Spleen (tissue), 11 donors: ENCODE data around the gene LSG1. TPM values are rescaled to one million over a fixed set of nuclear protein-coding genes. Genes with fewer than 3 reads are reported as not detected.
A peak's percentile ranks its signal among the peaks of the same experiment; 100 is the strongest.

ENCODE experiments used
- DNase-seq: peaks from one replicate; pipeline ENCODE4 v3.0.0-alpha.2; 2020
- H3K27ac ChIP-seq, 8 donors: fragments of 200-600 bp; sonication (generic) in 7 of 8; 1 replicate in 4 of 8; 2 replicates in 4 of 8; pipeline versions ENCODE4 v1.5.0 to v1.8.0; 2016 to 2021; ENCODE audit warnings: inconsistent platforms in 4 of 8, mild to moderate bottlenecking in 4 of 8, moderate library complexity in 1 of 8
- H3K27me3 ChIP-seq, 7 donors: fragments of 200-600 bp; sonication (generic) in 6 of 7; replicated peaks in 1 of 7; 1 replicate in 4 of 7; 2 replicates in 3 of 7; pipeline versions ENCODE4 v1.5.0 to v1.8.0; 2016 to 2021; ENCODE audit warnings: inconsistent platforms in 3 of 7, mild to moderate bottlenecking in 1 of 7
- H3K36me3 ChIP-seq, 6 donors: fragments of 200-600 bp; sonication (generic) in 5 of 6; 1 replicate in 4 of 6; 2 replicates in 2 of 6; pipeline versions ENCODE4 v1.5.0 to v1.8.0; 2016 to 2021; ENCODE audit warnings: inconsistent platforms in 2 of 6
- H3K4me1 ChIP-seq, 6 donors: fragments of 200-600 bp; sonication (generic) in 5 of 6; 1 replicate in 3 of 6; 2 replicates in 3 of 6; pipeline versions ENCODE4 v1.5.0 to v1.8.0; 2016 to 2021; ENCODE audit warnings: inconsistent platforms in 3 of 6
- H3K4me3 ChIP-seq, 8 donors: fragments of 200-600 bp; sonication (generic) in 7 of 8; 1 replicate in 4 of 8; 2 replicates in 4 of 8; pipeline versions ENCODE4 v1.5.0 to v1.8.0; 2016 to 2021; ENCODE audit warnings: inconsistent platforms in 4 of 8, mild to moderate bottlenecking in 4 of 8, moderate library complexity in 2 of 8
- H3K9me3 ChIP-seq, 8 donors: fragments of 200-600 bp; sonication (generic) in 7 of 8; 1 replicate in 4 of 8; 2 replicates in 4 of 8; pipeline versions ENCODE4 v1.5.0 to v1.8.0; 2016 to 2021; ENCODE audit warnings: inconsistent platforms in 4 of 8
- CTCF ChIP-seq, 11 experiments: fragments of 200-600 bp in 7 of 11; fragments of 450-650 bp in 4 of 11; sonication (generic) in 4 of 11; IDR thresholded peaks in 8 of 11; conservative IDR thresholded peaks in 3 of 11; 1 replicate in 7 of 11; 2 replicates in 4 of 11; pipeline versions ENCODE4 v1.4.0 to v1.8.0; 2016 to 2021; ENCODE audit warnings: antibody characterized with exemption in 11 of 11, inconsistent platforms in 4 of 11, mild to moderate bottlenecking in 1 of 11
- POLR2A ChIP-seq, 3 donors: fragments of 450-650 bp; IDR thresholded peaks; one replicate each; pipeline ENCODE4 v1.5.1; 2017; ENCODE audit warnings: antibody characterized with exemption in 3 of 3, mild to moderate bottlenecking in 1 of 3
- POLR2AphosphoS5 ChIP-seq, 3 donors: sonication (generic); formaldehyde crosslinking; IDR thresholded peaks; one replicate each; pipeline ENCODE4 v1.5.1; 2017; ENCODE audit warnings: antibody characterized with exemption in 3 of 3
- WGBS, 5 donors: extraction: QIAGEN DNeasy Blood & Tissue Kit in 3 of 5; methylation state at CpG; one replicate each; pipeline versions ENCODE4 v1.1.5 to v1.1.7; 2013 to 2018; 5-methylcytosine and 5-hydroxymethylcytosine counted together
- intact Hi-C: fragments of 100-400 bp; cut with DNase I; formaldehyde crosslinking; loops from one replicate; pipeline ENCODE4 v1.15.0; 2023; ENCODE audit warnings: low total_unique reads
- polyA plus RNA-seq, 3 donors: library from polyadenylated mRNA; stranded (reverse); fragments of 200-250 nt; gene quantifications; one replicate each; pipeline ENCODE4 v1.2.1, GENCODE V29; 2013
- total RNA-seq, 7 donors: library from RNA; depleted of rRNA in 3 of 7; stranded (reverse); fragments of >200 nt in 3 of 7; fragmentation: NEBNext Ultra II Directional in 4 of 7; extraction: Animal tissue kit (Norgen Biotek cat#: 25700) in 4 of 7; gene quantifications; one replicate each; pipeline versions ENCODE4 v1.1.0 to v1.2.1, GENCODE V29; 2016 to 2021
- donor health status: healthy with polysubstance abuse.
- donor health status: DM: no; HTN: no; CAD: no; lungs with moderate emphysema.
- donor health status: DM: no; HTN: no; CAD: no.
- donor health status: Bipolar disorder and iron deficiency.
- donor health status: healthy.
- donor health status: DM: no; HTN: no; CAD: no.
- donor health status: DM: yes; HTN: yes; CAD: no.

The LSG1 gene
- total and polyA plus RNA-seq, 10 donors = 10.8 to 58.0 (median 35.7) TPM

GRCh38 chr3:194640829-194641228, 31.2 kb downstream of the LSG1 start:
- TF ChIP-seq CTCF (IDR thresholded peaks at IDR 0.05 in 8 of 11, conservative IDR thresholded peaks at IDR 0.05 in 3 of 11) (peak in 3 of 11 experiments; percentile 5 to 35 (median 13)), POLR2AphosphoS5 (IDR thresholded peaks at IDR 0.05) (no peak), POLR2A (IDR thresholded peaks at IDR 0.05) (no peak)
- no peak overlapping the region for H3K4me3 ChIP-seq
- H3K4me1 ChIP-seq = peaks cover 0 to 20% (median 8%) of the 10 kb centered on the region in 6 donors
- intact Hi-C loops = no loop called here
- DNase-seq = no peak
- WGBS, 5 donors = 60 to 81% (median 71%) methylated on average over 7 of the region's 7 CpGs
- H3K27me3 ChIP-seq = no peaks in the 10 kb centered on the region
- peaks cover 0 to 60% (median 41%) of the 10 kb centered on the region in 6 donors for H3K36me3 ChIP-seq
- H3K9me3 ChIP-seq = no peaks in the 10 kb centered on the region
- peak overlapping the region; percentile 26 to 74 (median 62) for H3K27ac ChIP-seq

DNA sequence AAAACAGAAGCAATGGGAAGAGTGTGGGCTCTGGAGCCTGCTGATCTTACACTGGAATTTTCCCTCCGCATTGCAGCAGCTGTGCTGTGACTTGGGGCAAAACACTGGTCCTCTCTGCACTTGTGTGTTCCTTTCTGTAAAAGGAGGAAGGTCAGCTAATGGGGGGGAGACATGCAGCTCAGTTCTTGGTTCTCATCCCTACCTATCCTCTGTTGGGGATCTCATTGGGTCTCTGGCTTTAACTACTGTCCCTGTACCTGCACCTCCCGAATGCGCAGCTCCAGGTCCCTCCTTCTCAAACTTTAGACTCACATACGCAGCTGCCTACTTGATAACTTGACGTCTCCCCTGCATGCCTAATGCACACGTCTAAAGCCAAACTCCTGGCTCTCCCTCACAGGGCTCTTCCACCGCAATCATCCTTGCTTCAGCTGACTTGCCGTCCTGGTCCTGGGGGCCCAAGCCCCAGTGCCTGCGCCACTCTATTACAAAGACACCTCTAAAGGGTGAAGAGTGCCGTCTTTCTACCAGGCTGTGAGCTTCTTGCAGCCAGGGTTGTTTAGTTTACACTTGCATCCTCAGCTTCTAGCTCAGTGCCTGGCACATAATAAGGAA, 32.9 kb downstream of the LSG1 start:
- Histone ChIP-seq H3K36me3 (peaks cover 0 to 44% (median 28%) of the 10 kb centered on the region in 6 donors), H3K9me3 (no peaks in the 10 kb centered on the region), H3K27ac (peak overlapping the region in 5 of 8 donors; percentile 62 to 74 (median 64)), H3K27me3 (no peaks in the 10 kb centered on the region), H3K4me1 (peaks cover 0 to 20% (median 9%) of the 10 kb centered on the region in 6 donors), H3K4me3 (no peak overlapping the region)
- 94 to 98% (median 96%) methylated on average over 10 of the region's 10 CpGs for WGBS, 5 donors
- DNase-seq = no peak
- intact Hi-C loops = no loop called here
- TF ChIP-seq CTCF (IDR thresholded peaks at IDR 0.05 in 8 of 11, conservative IDR thresholded peaks at IDR 0.05 in 3 of 11) (no peak), POLR2AphosphoS5 (IDR thresholded peaks at IDR 0.05) (no peak), POLR2A (IDR thresholded peaks at IDR 0.05) (no peak)

- H3K27ac ChIP-seq = peak overlapping the region in 4 of 8 donors; percentile 26 to 56 (median 37)
- no peak for DNase-seq
- intact Hi-C loops = no loop called here
- 87 to 92% (median 89%) methylated on average over 22 of the region's 22 CpGs for WGBS, 5 donors
- no peaks in the 10 kb centered on the region for H3K9me3 ChIP-seq
- H3K27me3 ChIP-seq = no peaks in the 10 kb centered on the region
- no peak overlapping the region for H3K4me3 ChIP-seq
- H3K36me3 ChIP-seq = peaks cover 0 to 30% (median 19%) of the 10 kb centered on the region in 6 donors
- H3K4me1 ChIP-seq = peaks cover 0 to 28% (median 15%) of the 10 kb centered on the region in 6 donors
- TF ChIP-seq POLR2AphosphoS5 (IDR thresholded peaks at IDR 0.05) (no peak), CTCF (IDR thresholded peaks at IDR 0.05 in 8 of 11, conservative IDR thresholded peaks at IDR 0.05 in 3 of 11) (no peak), POLR2A (IDR thresholded peaks at IDR 0.05) (no peak)
Measured at GRCh38 chr3:194637541-194638400, 34.2 kb downstream of the LSG1 start.

GRCh38 chr3:194637066-194637465, 34.9 kb downstream of the LSG1 start:
- no peak for DNase-seq

More at GRCh38 chr3:194637066-194637465, 34.9 kb downstream of the LSG1 start:
- Histone ChIP-seq H3K4me1 (peaks cover 0 to 35% (median 21%) of the 10 kb centered on the region in 6 donors), H3K27me3 (no peaks in the 10 kb centered on the region), H3K9me3 (no peaks in the 10 kb centered on the region), H3K36me3 (peaks cover 0 to 23% (median 17%) of the 10 kb centered on the region in 6 donors), H3K4me3 (no peak overlapping the region), H3K27ac (peak overlapping the region in 3 of 8 donors; percentile 35 to 56 (median 39))
- TF ChIP-seq POLR2AphosphoS5 (IDR thresholded peaks at IDR 0.05) = no peak
- no peak for TF ChIP-seq CTCF (IDR thresholded peaks at IDR 0.05 in 8 of 11, conservative IDR thresholded peaks at IDR 0.05 in 3 of 11)
- TF ChIP-seq POLR2A (IDR thresholded peaks at IDR 0.05) = no peak
- 54 to 74% (median 66%) methylated on average over 3 of the region's 3 CpGs for WGBS, 5 donors
- intact Hi-C loops = no loop called here
